GM19468 (cell line): Measurements from ENCODE around the gene AKAP13.

ENCODE experiments used
- ATAC-seq: cut with Tn5 transposase; IDR thresholded peaks from one replicate; pipeline ENCODE4 v1.9.1; 2021; ENCODE audit warnings: mild to moderate bottlenecking, moderate library complexity, moderate number of reproducible peaks; ENCODE audit not compliant: unreplicated experiment; ENCODE audit errors: extremely low read depth

The AKAP13 gene

GRCh38 chr15:85770096-85771041 lies 390.0 kb downstream of the AKAP13 start:
- ATAC-seq: no peak

- ATAC-seq: no peak
Observed at GRCh38 chr15:85771271-85771670, 390.9 kb downstream of the AKAP13 start.

- ATAC-seq: no peak
Observed at GRCh38 chr15:85771781-85772445, 391.5 kb downstream of the AKAP13 start.

GRCh38 chr15:85772668-85773067 lies 392.3 kb downstream of the AKAP13 start:
- ATAC-seq: no peak

- ATAC-seq: no peak
Observed at GRCh38 chr15:85773249-85773648, 392.8 kb downstream of the AKAP13 start.

- ATAC-seq: no peak
Observed at GRCh38 chr15:85773970-85774369, 393.6 kb downstream of the AKAP13 start.

- no peak for ATAC-seq
Observed at GRCh38 chr15:85777250-85778106, 397.1 kb downstream of the AKAP13 start.

GRCh38 chr15:85778107-85778776 lies 397.8 kb downstream of the AKAP13 start:
- no peak for ATAC-seq

GRCh38 chr15:85779249-85779648 lies 398.8 kb downstream of the AKAP13 start:
- no peak for ATAC-seq

GRCh38 chr15:85780225-85780985 lies 400.0 kb downstream of the AKAP13 start:
- no peak for ATAC-seq

- no peak for ATAC-seq
Observed at GRCh38 chr15:85781099-85781498, 400.7 kb downstream of the AKAP13 start.

- ATAC-seq: no peak
Observed at GRCh38 chr15:85782064-85782463, 401.7 kb downstream of the AKAP13 start.

GRCh38 chr15:85785887-85786780 lies 405.7 kb downstream of the AKAP13 start:
- no peak for ATAC-seq

- no peak for ATAC-seq
Observed at GRCh38 chr15:85786781-85787114, 406.3 kb downstream of the AKAP13 start.

GRCh38 chr15:85788771-85789495 lies 408.5 kb downstream of the AKAP13 start:
- no peak for ATAC-seq

- ATAC-seq: no peak
Observed at GRCh38 chr15:85789496-85789875, 409.1 kb downstream of the AKAP13 start.

- ATAC-seq: no peak
Observed at GRCh38 chr15:85792102-85792731, 411.8 kb downstream of the AKAP13 start.
